Cardiac muscle cell (in vitro differentiated cells and primary cell): ENCODE measurements around the gene RBM18. TPM values are rescaled to one million over a fixed set of nuclear protein-coding genes. Genes with fewer than 3 reads are reported as not detected.

Experiments used
- DNase-seq, 2 donors: peaks; one replicate each; pipeline versions ENCODE4 v3.0.0 to v3.0.0-alpha.2; 2010 to 2017; ENCODE audit warnings: low read depth in 1 of 2, low spot score in 1 of 2
- H3K27ac ChIP-seq: fragments of 200-600 bp; sonication (generic); 2 replicates; pipeline ENCODE4 v1.5.1; 2016
- H3K27me3 ChIP-seq: fragments of 200-600 bp; sonication (generic); 2 replicates; pipeline ENCODE4 v1.6.0; 2016; ENCODE audit warnings: control low read depth
- H3K36me3 ChIP-seq: fragments of 200-600 bp; sonication (generic); 2 replicates; pipeline ENCODE4 v1.5.1; 2016; ENCODE audit warnings: control low read depth
- H3K4me1 ChIP-seq: fragments of 200-600 bp; sonication (generic); 2 replicates; pipeline ENCODE4 v1.8.1; 2017; ENCODE audit warnings: low read depth, mild to moderate bottlenecking, mixed run types
- H3K4me3 ChIP-seq: fragments of 200-600 bp; sonication (generic); 2 replicates; pipeline ENCODE4 v1.5.1; 2016; ENCODE audit warnings: mild to moderate bottlenecking
- H3K9me3 ChIP-seq: fragments of 200-600 bp; sonication (generic); 2 replicates; pipeline ENCODE4 v1.5.1; 2017; ENCODE audit warnings: low read depth, mild to moderate bottlenecking, control low read depth
- polyA plus RNA-seq: library from polyadenylated mRNA; unstranded; fragments of >200 nt; fragmentation: Nextera tagmentation; extraction: Ambion mirVana; gene quantifications from 2 replicates; pipeline ENCODE4 v1.2.1, GENCODE V29; 2016
- total RNA-seq: library from RNA; depleted of rRNA; stranded (reverse); fragments of >200 nt; gene quantifications from 2 replicates; pipeline ENCODE4 v1.2.3, GENCODE V29; 2016
- TF ChIP-seq, protein P1 (sequence below): IDR thresholded peaks from 2 replicates; pipeline ENCODE4 v1.5.1; 2012; ENCODE audit warnings: low read depth, mild to moderate bottlenecking, low read length

The RBM18 gene
- total and polyA plus RNA-seq, 2 experiments from 2014 or later = 5.4 to 16.7 TPM

DNA sequence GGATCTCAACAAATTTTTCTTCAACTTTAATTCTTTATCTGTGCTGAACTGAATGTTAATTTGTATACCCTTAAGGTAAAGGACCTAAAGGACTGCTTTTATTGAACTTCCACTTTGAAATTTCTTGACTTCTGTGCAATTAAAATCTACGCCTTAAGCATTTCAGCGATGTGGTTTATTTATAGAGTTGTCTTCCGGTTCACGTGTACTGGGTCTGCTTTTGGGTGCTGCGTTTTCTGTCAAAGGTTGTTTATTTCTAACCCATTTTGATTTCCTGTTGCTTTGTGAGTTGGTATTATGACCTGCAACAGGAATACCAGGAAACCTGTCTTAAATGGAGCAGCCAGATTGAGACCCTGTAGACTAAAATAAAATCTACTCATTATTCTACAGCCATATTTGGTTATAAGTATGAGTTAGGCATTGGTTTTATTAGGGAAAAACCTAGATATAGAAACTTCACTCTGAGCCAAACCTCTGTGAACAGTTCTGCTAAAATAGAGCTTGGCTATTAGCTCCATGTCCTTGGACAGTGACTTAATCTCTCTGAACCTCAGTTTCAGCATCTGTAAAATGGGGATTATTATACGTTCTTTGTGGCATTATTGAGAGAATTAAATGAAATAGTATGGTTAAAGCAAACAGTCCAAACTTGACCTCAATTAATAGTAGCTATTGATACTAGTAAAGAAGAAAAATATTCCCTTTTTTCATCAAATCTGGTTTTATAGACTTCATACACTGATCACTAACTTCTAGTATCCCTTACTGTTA lies 3.6 kb upstream of the RBM18 start:
- DNase-seq = no peak
- TF ChIP-seq, protein P1, sequence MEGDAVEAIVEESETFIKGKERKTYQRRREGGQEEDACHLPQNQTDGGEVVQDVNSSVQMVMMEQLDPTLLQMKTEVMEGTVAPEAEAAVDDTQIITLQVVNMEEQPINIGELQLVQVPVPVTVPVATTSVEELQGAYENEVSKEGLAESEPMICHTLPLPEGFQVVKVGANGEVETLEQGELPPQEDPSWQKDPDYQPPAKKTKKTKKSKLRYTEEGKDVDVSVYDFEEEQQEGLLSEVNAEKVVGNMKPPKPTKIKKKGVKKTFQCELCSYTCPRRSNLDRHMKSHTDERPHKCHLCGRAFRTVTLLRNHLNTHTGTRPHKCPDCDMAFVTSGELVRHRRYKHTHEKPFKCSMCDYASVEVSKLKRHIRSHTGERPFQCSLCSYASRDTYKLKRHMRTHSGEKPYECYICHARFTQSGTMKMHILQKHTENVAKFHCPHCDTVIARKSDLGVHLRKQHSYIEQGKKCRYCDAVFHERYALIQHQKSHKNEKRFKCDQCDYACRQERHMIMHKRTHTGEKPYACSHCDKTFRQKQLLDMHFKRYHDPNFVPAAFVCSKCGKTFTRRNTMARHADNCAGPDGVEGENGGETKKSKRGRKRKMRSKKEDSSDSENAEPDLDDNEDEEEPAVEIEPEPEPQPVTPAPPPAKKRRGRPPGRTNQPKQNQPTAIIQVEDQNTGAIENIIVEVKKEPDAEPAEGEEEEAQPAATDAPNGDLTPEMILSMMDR = no peak
- Histone ChIP-seq H3K27me3 (no peaks in the 10 kb centered on the region), H3K4me3 (no peak overlapping the region), H3K36me3 (no peaks in the 10 kb centered on the region), H3K9me3 (no peaks in the 10 kb centered on the region), H3K27ac (no peak overlapping the region), H3K4me1 (peaks cover 13% of the 10 kb centered on the region)

DNA sequence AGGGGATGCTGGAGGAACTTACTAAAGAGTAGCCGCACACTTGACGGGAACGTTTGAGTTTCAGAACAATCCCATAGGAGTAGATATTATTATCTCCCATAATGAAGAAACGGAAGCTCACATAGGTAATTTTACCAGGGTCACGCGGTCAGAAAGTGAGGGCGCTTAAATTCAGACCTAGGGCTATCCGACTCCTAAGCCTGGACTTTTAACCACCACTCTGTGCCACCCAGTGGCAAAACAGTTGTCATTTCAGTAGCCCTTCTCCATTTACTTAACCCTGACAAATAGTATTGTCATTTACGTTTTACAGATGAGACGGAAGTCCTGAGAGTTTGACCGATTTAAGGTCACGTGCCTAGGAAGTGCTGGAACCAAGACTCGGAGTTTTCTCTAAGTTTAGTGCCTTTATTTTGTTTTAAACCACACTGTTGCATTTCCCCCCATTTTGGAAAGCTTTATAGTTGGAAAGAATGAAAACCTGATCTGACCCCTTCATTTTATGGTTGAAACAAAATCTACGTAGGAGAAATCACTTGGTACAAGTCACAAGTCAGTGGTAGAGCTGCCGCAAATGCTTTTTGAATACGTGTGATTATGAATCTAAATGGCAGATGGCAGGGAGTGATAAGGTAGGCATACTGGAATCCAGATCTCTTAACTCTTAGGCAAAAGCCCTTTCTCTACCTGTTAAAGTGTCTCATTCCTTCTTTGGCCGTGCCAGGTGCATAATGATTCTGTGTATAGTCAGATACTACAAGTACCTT lies 692 bp upstream of the RBM18 start:
- DNase-seq = peak in 1 of 2 donors; percentile 19

DNA sequence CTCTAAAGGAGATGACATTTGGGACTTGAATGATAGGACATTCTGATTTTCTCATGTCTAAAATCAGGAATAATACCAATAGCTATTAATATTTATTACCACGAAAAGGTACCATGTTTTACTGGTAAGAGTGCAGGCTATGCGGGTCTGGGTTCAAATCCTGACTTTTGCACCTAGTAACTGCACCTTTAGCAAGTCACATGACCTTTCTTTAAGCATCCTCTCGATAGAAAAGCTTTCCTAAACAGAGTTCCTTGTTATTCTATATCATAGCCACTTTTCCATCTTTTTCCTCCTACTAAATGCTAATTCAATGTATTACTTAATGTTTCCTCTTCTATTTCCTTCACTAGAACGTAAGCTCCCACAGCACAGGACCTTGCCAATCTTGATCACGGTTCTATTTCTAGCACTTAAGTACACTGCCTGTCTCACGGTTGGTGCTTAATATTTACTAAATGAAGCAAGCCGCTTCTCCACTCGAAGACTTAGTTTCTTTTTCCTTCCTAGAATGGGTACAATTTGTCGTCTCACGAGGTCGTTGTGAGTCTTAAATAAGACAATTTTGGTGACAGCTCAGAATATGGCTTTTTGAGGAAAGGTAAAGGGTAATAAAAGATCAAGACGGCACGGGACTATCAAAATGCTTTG lies 816 bp downstream of the RBM18 start:
- peak overlapping the region; percentile 96 for H3K27ac ChIP-seq
- peak overlapping the region; percentile 64 for H3K4me3 ChIP-seq
- peaks cover 13% of the 10 kb centered on the region for H3K4me1 ChIP-seq
- TF ChIP-seq, protein P1 = no peak
- no peaks in the 10 kb centered on the region for H3K27me3 ChIP-seq
- no peaks in the 10 kb centered on the region for H3K9me3 ChIP-seq
- peak in 1 of 2 donors; percentile 27 for DNase-seq
- peaks cover 19% of the 10 kb centered on the region for H3K36me3 ChIP-seq

More for the DNA sequence above, 692 bp upstream of the RBM18 start:
- H3K27ac ChIP-seq = peak overlapping the region; percentile 96
- H3K4me3 ChIP-seq = peak overlapping the region; percentile 64
- H3K9me3 ChIP-seq = no peaks in the 10 kb centered on the region
- H3K27me3 ChIP-seq = no peaks in the 10 kb centered on the region
- TF ChIP-seq, protein P1 = no peak
- peaks cover 9% of the 10 kb centered on the region for H3K36me3 ChIP-seq
- peaks cover 13% of the 10 kb centered on the region for H3K4me1 ChIP-seq

DNA sequence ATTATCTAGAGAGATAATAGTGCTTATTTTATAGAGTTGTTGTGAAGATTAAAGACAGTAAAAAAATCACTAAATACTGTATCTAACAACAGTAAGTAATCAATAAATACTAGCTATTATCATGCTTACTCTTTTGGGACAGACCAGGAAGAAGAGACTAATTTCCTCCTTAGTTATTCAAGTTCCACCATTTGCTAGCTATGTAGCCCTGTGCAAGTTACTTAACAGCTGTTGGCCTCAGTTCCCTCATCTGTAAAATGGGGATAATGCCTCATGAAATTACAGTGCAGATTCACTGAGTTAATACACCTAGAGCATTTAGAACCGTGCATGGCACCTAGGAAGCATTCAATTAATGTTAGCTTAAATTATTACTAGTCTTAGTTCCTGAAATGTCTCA lies 2.6 kb downstream of the RBM18 start:
- Histone ChIP-seq H3K9me3 (no peaks in the 10 kb centered on the region), H3K4me1 (peaks cover 13% of the 10 kb centered on the region), H3K4me3 (no peak overlapping the region), H3K36me3 (peaks cover 24% of the 10 kb centered on the region), H3K27me3 (no peaks in the 10 kb centered on the region), H3K27ac (no peak overlapping the region)
- DNase-seq = no peak
- TF ChIP-seq, protein P1 = no peak

DNA sequence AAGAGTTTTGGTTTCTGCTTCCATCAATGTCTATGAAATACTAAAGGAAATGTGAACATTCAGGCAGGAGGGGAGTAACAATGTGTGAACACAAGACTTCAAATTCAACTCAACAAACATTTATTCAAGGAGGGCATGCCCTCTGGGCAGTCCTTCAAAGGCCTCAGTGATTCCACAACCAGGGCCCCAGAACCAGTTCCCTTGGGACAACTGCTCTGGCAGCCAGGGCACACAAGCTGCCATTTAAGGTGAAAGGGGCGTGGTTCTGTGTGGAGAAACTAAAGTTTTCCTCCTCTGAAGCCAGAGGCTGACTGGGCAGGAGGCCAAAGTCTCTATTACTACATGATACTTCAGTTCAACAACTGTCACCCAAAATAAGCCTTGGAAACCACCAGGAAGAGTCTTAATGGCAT lies 3.2 kb downstream of the RBM18 start:
- H3K4me1 ChIP-seq = peaks cover 13% of the 10 kb centered on the region
- TF ChIP-seq, protein P1 = no peak
- H3K4me3 ChIP-seq = no peak overlapping the region
- peaks cover 24% of the 10 kb centered on the region for H3K36me3 ChIP-seq
- no peak overlapping the region for H3K27ac ChIP-seq
- no peaks in the 10 kb centered on the region for H3K9me3 ChIP-seq
- H3K27me3 ChIP-seq = no peaks in the 10 kb centered on the region
- DNase-seq = peak in 1 of 2 donors; percentile 85
